Measurements from ENCODE around the gene FADS3. TPM values are rescaled to one million over a fixed set of nuclear protein-coding genes. Genes with fewer than 3 reads are reported as not detected.

FADS3 gene
- total RNA-seq, 2 experiments from 2014 or later = 6.9 TPM

GRCh38 chr11:61923166-61924063 lies 32.1 kb upstream of the FADS3 start:
- peaks cover 39% of the 10 kb centered on the region for H3K27me3 Mint-ChIP-seq
- TF ChIP-seq CTCF (IDR thresholded peaks at IDR 0.05) = no peak
- H3K27ac Mint-ChIP-seq = no peak overlapping the region
- H3K4me3 Mint-ChIP-seq = no peak overlapping the region
- no peaks in the 10 kb centered on the region for H3K36me3 Mint-ChIP-seq (ENCODE audit: low read depth)
- H3K27me3 ChIP-seq (ENCODE audit: control insufficient read depth in 1 of 2, insufficient read depth in 2 of 2, low read length in 2 of 2) = peaks cover 13 to 21% of the 10 kb centered on the region in 2 experiments
- no peaks in the 10 kb centered on the region for H3K9me3 ChIP-seq (ENCODE audit: control insufficient read depth in 1 of 2, insufficient read depth in 1 of 2, low read length in 2 of 2)
- no peak overlapping the region for H3K4me3 ChIP-seq (ENCODE audit: low read length)
- H3K4me1 Mint-ChIP-seq (ENCODE audit: low read depth) = peaks cover 2% of the 10 kb centered on the region
- no peaks in the 10 kb centered on the region for H3K36me3 ChIP-seq (ENCODE audit: insufficient read depth, low read length)
- ChIA-PET POLR2A (no interaction called here), CTCF (no interaction called here)
- H3K4me1 ChIP-seq (ENCODE audit: insufficient read depth, low read length) = no peaks in the 10 kb centered on the region
- H3K9me3 Mint-ChIP-seq = no peaks in the 10 kb centered on the region
- DNase-seq = no peak
- no peak overlapping the region for H3K27ac ChIP-seq (ENCODE audit: low read depth in 1 of 2, low read length in 2 of 2)
- ATAC-seq (ENCODE audit: poor library complexity) = no peak
- intact Hi-C loops (cut with DNase I, micrococcal nuclease) = loop anchor here in 1 of 2 experiments (5.0 kb wide), 1 partner anchor 61 kb away; no protein-coding TSS in a partner anchor

GRCh38 chr11:61922539-61922938 lies 31.2 kb upstream of the FADS3 start:
- Mint-ChIP-seq H3K27ac (no peak overlapping the region), H3K4me3 (no peak overlapping the region), H3K27me3 (peaks cover 48% of the 10 kb centered on the region), H3K4me1 (ENCODE audit: low read depth) (peaks cover 10% of the 10 kb centered on the region), H3K36me3 (ENCODE audit: low read depth) (no peaks in the 10 kb centered on the region), H3K9me3 (no peaks in the 10 kb centered on the region)
- H3K27ac ChIP-seq (ENCODE audit: low read depth in 1 of 2, low read length in 2 of 2) = no peak overlapping the region
- H3K4me1 ChIP-seq (ENCODE audit: insufficient read depth, low read length) = peaks cover 4% of the 10 kb centered on the region
- H3K9me3 ChIP-seq (ENCODE audit: control insufficient read depth in 1 of 2, insufficient read depth in 1 of 2, low read length in 2 of 2) = no peaks in the 10 kb centered on the region
- POLR2A ChIA-PET = no interaction called here
- DNase-seq (no peak), ATAC-seq (ENCODE audit: poor library complexity) (no peak)
- no peak overlapping the region for H3K4me3 ChIP-seq (ENCODE audit: low read length)
- no peak for TF ChIP-seq CTCF (IDR thresholded peaks at IDR 0.05)
- peaks cover 21 to 30% of the 10 kb centered on the region in 2 experiments for H3K27me3 ChIP-seq (ENCODE audit: control insufficient read depth in 1 of 2, insufficient read depth in 2 of 2, low read length in 2 of 2)
- intact Hi-C loops (cut with DNase I, micrococcal nuclease) = loop anchor here in 1 of 2 experiments (5.0 kb wide), 1 partner anchor 60 kb away; no protein-coding TSS in a partner anchor
- no peaks in the 10 kb centered on the region for H3K36me3 ChIP-seq (ENCODE audit: insufficient read depth, low read length)
- CTCF ChIA-PET = interaction anchor here (0.6 to 1.3 kb wide), 2 partner anchors 24 to 164 kb away, joined by 3 read pairs; no protein-coding TSS in a partner anchor

- intact Hi-C loops (cut with DNase I, micrococcal nuclease) = loop anchor here in 1 of 2 experiments (5.0 kb wide), 1 partner anchor 59 kb away; no protein-coding TSS in a partner anchor
- Mint-ChIP-seq H3K36me3 (ENCODE audit: low read depth) (no peaks in the 10 kb centered on the region), H3K27me3 (peaks cover 55% of the 10 kb centered on the region), H3K27ac (no peak overlapping the region), H3K4me3 (no peak overlapping the region), H3K9me3 (no peaks in the 10 kb centered on the region), H3K4me1 (ENCODE audit: low read depth) (peaks cover 10% of the 10 kb centered on the region)
- TF ChIP-seq CTCF (IDR thresholded peaks at IDR 0.05) = no peak
- peaks cover 11% of the 10 kb centered on the region for H3K4me1 ChIP-seq (ENCODE audit: insufficient read depth, low read length)
- peaks cover 25 to 35% of the 10 kb centered on the region in 2 experiments for H3K27me3 ChIP-seq (ENCODE audit: control insufficient read depth in 1 of 2, insufficient read depth in 2 of 2, low read length in 2 of 2)
- CTCF ChIA-PET = interaction anchor here (1.3 kb wide), 1 partner anchor 23 kb away, joined by 3 read pairs; no protein-coding TSS in a partner anchor
- H3K4me3 ChIP-seq (ENCODE audit: low read length) = no peak overlapping the region
- ATAC-seq (ENCODE audit: poor library complexity) (no peak), DNase-seq (no peak)
- no peak overlapping the region for H3K27ac ChIP-seq (ENCODE audit: low read depth in 1 of 2, low read length in 2 of 2)
- no peaks in the 10 kb centered on the region for H3K36me3 ChIP-seq (ENCODE audit: insufficient read depth, low read length)
- peaks cover 0 to 2% of the 10 kb centered on the region in 2 experiments for H3K9me3 ChIP-seq (ENCODE audit: control insufficient read depth in 1 of 2, insufficient read depth in 1 of 2, low read length in 2 of 2)
- POLR2A ChIA-PET = no interaction called here
These were observed 30.1 kb upstream of the FADS3 start for GRCh38 chr11:61921446-61921845.

All from CD4-positive, alpha-beta T cell (primary cell).